ENCODE data around the gene DCAF6.

GRCh38 chr1:167933788-167934187 lies 2.7 kb upstream of the DCAF6 start:
- no peak for TF ChIP-seq TAF1 (IDR thresholded peaks at IDR 0.05; ENCODE audit: borderline replicate concordance, insufficient read depth, low read length)
- TF ChIP-seq REST (IDR thresholded peaks at IDR 0.05; ENCODE audit: insufficient read depth in 1 of 2, low read depth in 2 of 2, low read length in 2 of 2), result no peak

Measured in PFSK-1 (cell line).